Measurements from ENCODE around the gene MS4A5.

MS4A5 gene

GRCh38 chr11:60429272-60429671 is at the start of gene MS4A5:
Gene MS4A5 (plus strand): TSS chr11:60429572. CDS start chr11:60429675, 103 bp downstream.
- no peak for DNase-seq (ENCODE audit: low spot score)
- TF ChIP-seq CTCF (IDR thresholded peaks at IDR 0.05; ENCODE audit: extremely low read depth, missing control alignments) = no peak

GRCh38 chr11:60389279-60389910 is 40.0 kb upstream of the MS4A5 start:
- DNase-seq (ENCODE audit: low spot score) = peak; percentile 47
- TF ChIP-seq CTCF (IDR thresholded peaks at IDR 0.05; ENCODE audit: extremely low read depth, missing control alignments) = no peak

GRCh38 chr11:60390419-60390818 is 39.0 kb upstream of the MS4A5 start:
- TF ChIP-seq CTCF (IDR thresholded peaks at IDR 0.05; ENCODE audit: extremely low read depth, missing control alignments) = no peak
- DNase-seq (ENCODE audit: low spot score) = no peak

GRCh38 chr11:60392361-60392760 is 37.0 kb upstream of the MS4A5 start:
- no peak for TF ChIP-seq CTCF (IDR thresholded peaks at IDR 0.05; ENCODE audit: extremely low read depth, missing control alignments)
- DNase-seq (ENCODE audit: low spot score) = no peak

- TF ChIP-seq CTCF (IDR thresholded peaks at IDR 0.05; ENCODE audit: extremely low read depth, missing control alignments) = no peak
Measured at GRCh38 chr11:60393016-60393415, 36.4 kb upstream of the MS4A5 start.

GRCh38 chr11:60394666-60395380 is 34.5 kb upstream of the MS4A5 start:
- no peak for DNase-seq (ENCODE audit: low spot score)
- TF ChIP-seq CTCF (IDR thresholded peaks at IDR 0.05; ENCODE audit: extremely low read depth, missing control alignments) = no peak

More at GRCh38 chr11:60393016-60393415, 36.4 kb upstream of the MS4A5 start:
- no peak for DNase-seq (ENCODE audit: low spot score)

GRCh38 chr11:60396382-60396781 is 33.0 kb upstream of the MS4A5 start, which contains the start of gene MS4A14:
Gene MS4A14 (plus strand): TSS chr11:60396459. CDS start chr11:60396579, 120 bp downstream.
- DNase-seq (ENCODE audit: low spot score) = no peak
- TF ChIP-seq CTCF (IDR thresholded peaks at IDR 0.05; ENCODE audit: extremely low read depth, missing control alignments) = no peak
